Measurements from ENCODE around the gene HENMT1. TPM values are rescaled to one million over a fixed set of nuclear protein-coding genes. Genes with fewer than 3 reads are reported as not detected.

HENMT1 gene
- total RNA-seq, 1 experiment from 2014 or later, result not detected

GRCh38 chr1:108628665-108629064 lies 32.2 kb downstream of the HENMT1 start:
- no peak overlapping the region for H2AFZ ChIP-seq (ENCODE audit: low read depth, low read length, poor library complexity, severe bottlenecking)
- no peaks in the 10 kb centered on the region for H3K79me2 ChIP-seq (ENCODE audit: insufficient read depth, low read length)
- H3K4me2 ChIP-seq (ENCODE audit: low read length), result no peak overlapping the region
- TF ChIP-seq EZH2 (IDR thresholded peaks at IDR 0.05) (no peak), JUND (IDR thresholded peaks at IDR 0.05) (no peak), SIN3A (IDR thresholded peaks at IDR 0.05; ENCODE audit: low read depth) (no peak), FOSL1 (IDR thresholded peaks at IDR 0.05; ENCODE audit: low read depth) (no peak), MAX (IDR thresholded peaks at IDR 0.05) (no peak), ZBTB33 (IDR thresholded peaks at IDR 0.05; ENCODE audit: extremely low read depth, insufficient replicate concordance, low read length) (no peak), YY1 (IDR thresholded peaks at IDR 0.05; ENCODE audit: extremely low read depth, insufficient replicate concordance, low read depth, low read length) (no peak), TCF7L2 (IDR thresholded peaks at IDR 0.05; ENCODE audit: borderline replicate concordance, extremely low read depth, insufficient read depth, insufficient read length) (no peak), CBX3 (IDR thresholded peaks at IDR 0.05; ENCODE audit: low read depth) (no peak), ZNF274 (IDR thresholded peaks at IDR 0.05; ENCODE audit: low read depth, low read length) (no peak), CTCF (IDR thresholded peaks at IDR 0.05 in 2 of 3, conservative IDR thresholded peaks at IDR 0.05 in 1 of 3; ENCODE audit: borderline replicate concordance in 1 of 3, insufficient read depth in 1 of 3, low read depth in 2 of 3, low read length in 2 of 3) (no peak), CEBPB (IDR thresholded peaks at IDR 0.05; ENCODE audit: low read depth) (no peak), ZFX (IDR thresholded peaks at IDR 0.05) (no peak), ELF1 (IDR thresholded peaks at IDR 0.05; ENCODE audit: borderline replicate concordance, low read depth) (no peak), ATF3 (IDR thresholded peaks at IDR 0.05) (no peak), RAD21 (IDR thresholded peaks at IDR 0.05; ENCODE audit: low read depth) (no peak), REST (IDR thresholded peaks at IDR 0.05; ENCODE audit: low read depth) (no peak), SP1 (IDR thresholded peaks at IDR 0.05; ENCODE audit: low read depth) (no peak)
- intact Hi-C loops (cut with micrococcal nuclease), result no loop called here
- no peaks in the 10 kb centered on the region for H3K9me3 ChIP-seq (ENCODE audit: control insufficient read depth in 1 of 2, insufficient read depth in 1 of 2, low read depth in 1 of 2, low read length in 2 of 2)
- no peak overlapping the region for H3K27ac ChIP-seq (ENCODE audit: low read depth, low read length)
- H3K9ac ChIP-seq (ENCODE audit: low read length), result no peak overlapping the region
- DNase-seq (ENCODE audit: low read depth, low spot score) (no peak), ATAC-seq (no peak)
- no TSS peak for BruUV-seq (replicated peaks)
- no peaks in the 10 kb centered on the region for H3K4me1 ChIP-seq (ENCODE audit: control insufficient read depth in 1 of 2, insufficient read depth in 2 of 2, low read length in 2 of 2)
- no peaks in the 10 kb centered on the region for H3K27me3 ChIP-seq (ENCODE audit: insufficient read depth, low read length)
- RAD21 ChIA-PET (ENCODE audit: low non-redundant PET in 1 of 2, low total read pairs in 2 of 2, uncharacterized antibody in 2 of 2, unreplicated experiment in 2 of 2), result no interaction called here
- H3K9me2 ChIP-seq (ENCODE audit: insufficient read depth), result no peaks in the 10 kb centered on the region
- no peaks in the 10 kb centered on the region for H3K36me3 ChIP-seq (ENCODE audit: control insufficient read depth in 1 of 2, insufficient read depth in 2 of 2, low read length in 2 of 2)
- H3K4me3 ChIP-seq (replicated peaks in 1 of 2; ENCODE audit: low read depth in 1 of 2, low read length in 2 of 2), result no peak overlapping the region
- POLR2A ChIA-PET, result no interaction called here
- H4K20me1 ChIP-seq (ENCODE audit: insufficient read depth), result no peaks in the 10 kb centered on the region
- CTCF ChIA-PET, result no interaction called here
